ENCODE measurements around the gene HOXC11. TPM values are rescaled to one million over a fixed set of nuclear protein-coding genes. Genes with fewer than 3 reads are reported as not detected.

Gene HOXC11
- total and polyA plus RNA-seq, 2 of the 4 experiments (the other 2 are of a cell fraction) = not detected

- Histone ChIP-seq H2BK15ac (ENCODE audit: low read depth, low read length) (no peak overlapping the region), H3K4me3 (ENCODE audit: insufficient read depth, low read depth, low read length) (no peak overlapping the region), H2AFZ (replicated peaks; ENCODE audit: low read length, poor library complexity) (no peak overlapping the region), H3K27ac (ENCODE audit: insufficient read depth, low read length) (no peak overlapping the region), H4K20me1 (ENCODE audit: insufficient read depth, low read length) (peaks cover 2% of the 10 kb centered on the region; the same call in 1 of the 2 replicates), H4K91ac (ENCODE audit: insufficient read depth, low read depth, low read length) (no peak overlapping the region), H2BK20ac (ENCODE audit: low read depth, low read length) (no peak overlapping the region), H3K4me2 (ENCODE audit: low read depth, low read length) (no peak overlapping the region), H4K5ac (ENCODE audit: low read depth, low read length) (no peak overlapping the region), H2BK120ac (ENCODE audit: low read depth, low read length) (no peak overlapping the region), H3K18ac (ENCODE audit: low read depth, low read length) (no peak overlapping the region), H3K56ac (ENCODE audit: extremely low read depth, insufficient read depth, low read length) (no peak overlapping the region), H2BK5ac (ENCODE audit: low read depth, low read length, poor library complexity, severe bottlenecking) (no peak overlapping the region), H3K27me3 (ENCODE audit: control insufficient read depth, insufficient read depth, low read length) (peaks cover 99% of the 10 kb centered on the region), H3K9me3 (ENCODE audit: control insufficient read depth, insufficient read depth, low read length) (peaks cover 15% of the 10 kb centered on the region), H3K36me3 (ENCODE audit: control insufficient read depth, insufficient read depth, low read length) (no peaks in the 10 kb centered on the region), H2AK9ac (replicated peaks; ENCODE audit: low read depth, low read length, poor library complexity) (no peak overlapping the region), H3K9ac (ENCODE audit: low read depth, low read length) (no peak overlapping the region), H3K14ac (replicated peaks; ENCODE audit: low read depth, low read length) (no peak overlapping the region), H2AK5ac (ENCODE audit: low read depth, low read length) (no peak overlapping the region), H3K9me1 (ENCODE audit: insufficient read depth, low read length) (no peaks in the 10 kb centered on the region), H3K23ac (ENCODE audit: low read depth, low read length) (no peak overlapping the region), H3K4me1 (ENCODE audit: control insufficient read depth, insufficient read depth, low read length) (peaks cover 2% of the 10 kb centered on the region; the same call in 1 of the 2 replicates), H4K8ac (ENCODE audit: low read depth in 2 of 2, low read length in 2 of 2) (no peak overlapping the region), H3K4ac (ENCODE audit: low read depth, low read length) (no peak overlapping the region), H3K79me1 (ENCODE audit: low read depth in 1 of 2, low read length in 2 of 2) (no peaks in the 10 kb centered on the region)
- ChIA-PET CTCF (no interaction called here), POLR2A (ENCODE audit: unreplicated experiment) (no interaction called here)
- BruUV-seq (replicated peaks) = no TSS peak
- intact Hi-C loops (cut with micrococcal nuclease) = no loop called here
- in situ Hi-C loops (cut with MboI; ENCODE audit: low sequenced_read_pairs) = no loop called here
- dilution Hi-C loops (cut with HindIII; ENCODE audit: low sequenced_read_pairs, unreplicated experiment) = no loop called here
- no peak for ATAC-seq (ENCODE audit: low read depth)
- WGBS, 2 experiments (ENCODE audit: extremely low coverage in 2 of 2, insufficient read length in 1 of 2) = no CpG with 5 or more reads among the region's 2 CpGs
- no peak for DNase-seq
- TF ChIP-seq RCOR1 (IDR thresholded peaks at IDR 0.05; ENCODE audit: insufficient replicate concordance, low read length) (no peak), MAZ (IDR thresholded peaks at IDR 0.05; ENCODE audit: borderline replicate concordance, low read depth, low read length) (no peak), CHD1 (IDR thresholded peaks at IDR 0.05; ENCODE audit: low read depth, low read length) (no peak), CEBPB (IDR thresholded peaks at IDR 0.05; ENCODE audit: low read depth, low read length) (no peak), FOS (IDR thresholded peaks at IDR 0.05; ENCODE audit: low read depth, low read length) (no peak), RAD21 (IDR thresholded peaks at IDR 0.05; ENCODE audit: low read length) (no peak), ELK1 (IDR thresholded peaks at IDR 0.05; ENCODE audit: borderline replicate concordance, low read depth, low read length) (no peak), RFX5 (IDR thresholded peaks at IDR 0.05; ENCODE audit: low read depth, low read length) (no peak), SMC3 (IDR thresholded peaks at IDR 0.05; ENCODE audit: low read depth, low read length) (no peak), MAFK (IDR thresholded peaks at IDR 0.05; ENCODE audit: low read depth, low read length) (no peak), POLR2A (IDR thresholded peaks at IDR 0.05; ENCODE audit: low read depth, low read length) (no peak)
- TF ChIP-seq, protein P1, sequence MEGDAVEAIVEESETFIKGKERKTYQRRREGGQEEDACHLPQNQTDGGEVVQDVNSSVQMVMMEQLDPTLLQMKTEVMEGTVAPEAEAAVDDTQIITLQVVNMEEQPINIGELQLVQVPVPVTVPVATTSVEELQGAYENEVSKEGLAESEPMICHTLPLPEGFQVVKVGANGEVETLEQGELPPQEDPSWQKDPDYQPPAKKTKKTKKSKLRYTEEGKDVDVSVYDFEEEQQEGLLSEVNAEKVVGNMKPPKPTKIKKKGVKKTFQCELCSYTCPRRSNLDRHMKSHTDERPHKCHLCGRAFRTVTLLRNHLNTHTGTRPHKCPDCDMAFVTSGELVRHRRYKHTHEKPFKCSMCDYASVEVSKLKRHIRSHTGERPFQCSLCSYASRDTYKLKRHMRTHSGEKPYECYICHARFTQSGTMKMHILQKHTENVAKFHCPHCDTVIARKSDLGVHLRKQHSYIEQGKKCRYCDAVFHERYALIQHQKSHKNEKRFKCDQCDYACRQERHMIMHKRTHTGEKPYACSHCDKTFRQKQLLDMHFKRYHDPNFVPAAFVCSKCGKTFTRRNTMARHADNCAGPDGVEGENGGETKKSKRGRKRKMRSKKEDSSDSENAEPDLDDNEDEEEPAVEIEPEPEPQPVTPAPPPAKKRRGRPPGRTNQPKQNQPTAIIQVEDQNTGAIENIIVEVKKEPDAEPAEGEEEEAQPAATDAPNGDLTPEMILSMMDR (conservative IDR thresholded peaks at IDR 0.05; ENCODE audit: low read depth, low read length) = no peak
These were observed 1.2 kb upstream of the HOXC11 start for GRCh38 chr12:53971686-53972085.
